Uterus (tissue), 4 donors: Measurements from ENCODE around the gene PAIP2. TPM values are rescaled to one million over a fixed set of nuclear protein-coding genes. Genes with fewer than 3 reads are reported as not detected.

Experiments
- DNase-seq, 2 donors: peaks; one replicate each; pipeline ENCODE4 v3.0.0-alpha.2; 2019 to 2020
- H3K27ac ChIP-seq, 2 donors: fragments of 200-600 bp; sonication (generic); 1 replicate in 1 of 2; 2 replicates in 1 of 2; pipeline ENCODE4 v1.5.1; 2016 to 2018
- H3K27me3 ChIP-seq, 2 donors: fragments of 200-600 bp; sonication (generic); one replicate each; pipeline ENCODE4 v1.5.1; 2018 to 2019; ENCODE audit warnings: control low read depth in 1 of 2
- H3K36me3 ChIP-seq, 2 donors: fragments of 200-600 bp; sonication (generic); one replicate each; pipeline ENCODE4 v1.5.1; 2019; ENCODE audit warnings: control low read depth in 1 of 2
- H3K4me1 ChIP-seq, 2 donors: fragments of 200-600 bp; sonication (generic); one replicate each; pipeline ENCODE4 v1.5.1; 2018 to 2019; ENCODE audit warnings: control low read depth in 1 of 2
- H3K4me3 ChIP-seq, 2 donors: fragments of 200-600 bp; sonication (generic); 1 replicate in 1 of 2; 2 replicates in 1 of 2; pipeline ENCODE4 v1.5.1; 2018 to 2019; ENCODE audit warnings: mild to moderate bottlenecking in 1 of 2
- H3K9me3 ChIP-seq, 2 donors: fragments of 200-600 bp; sonication (generic); one replicate each; pipeline ENCODE4 v1.5.1; 2019; ENCODE audit warnings: control low read depth in 1 of 2
- POLR2A ChIP-seq, 2 donors: fragments of 450-650 bp; IDR thresholded peaks; one replicate each; pipeline ENCODE4 v1.6.1; 2016; ENCODE audit warnings: antibody characterized with exemption in 2 of 2, mild to moderate bottlenecking in 1 of 2, moderate library complexity in 1 of 2
- intact Hi-C: fragments of 100-400 bp; cut with DNase I; formaldehyde crosslinking; loops from one replicate; pipeline ENCODE4 v1.15.1; 2023; ENCODE audit warnings: low total_unique reads
- total RNA-seq, 4 donors: library from RNA; depleted of rRNA in 3 of 4; stranded (reverse); fragments of >200 nt in 3 of 4; gene quantifications; one replicate each; pipeline versions ENCODE4 v1.1.0 to v1.2.4, GENCODE V29; 2014 to 2023
- TF ChIP-seq, protein P1 (sequence below), 4 experiments: fragments of 200-600 bp in 2 of 4; fragments of 450-650 bp in 2 of 4; sonication (generic) in 2 of 4; IDR thresholded peaks; one replicate each; pipeline ENCODE4 v1.5.1; 2016 to 2019; ENCODE audit warnings: antibody characterized with exemption in 4 of 4, mild to moderate bottlenecking in 2 of 4, moderate library complexity in 1 of 4
- donor health status: DM: yes; HTN: yes; CAD: no.

PAIP2 gene, protein sequence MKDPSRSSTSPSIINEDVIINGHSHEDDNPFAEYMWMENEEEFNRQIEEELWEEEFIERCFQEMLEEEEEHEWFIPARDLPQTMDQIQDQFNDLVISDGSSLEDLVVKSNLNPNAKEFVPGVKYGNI
- total RNA-seq, result 100 to 1,000 TPM in 1 of 4 donors, 10 to 100 TPM in 3; 43.5 to 144 (median 87.7) TPM

DNA sequence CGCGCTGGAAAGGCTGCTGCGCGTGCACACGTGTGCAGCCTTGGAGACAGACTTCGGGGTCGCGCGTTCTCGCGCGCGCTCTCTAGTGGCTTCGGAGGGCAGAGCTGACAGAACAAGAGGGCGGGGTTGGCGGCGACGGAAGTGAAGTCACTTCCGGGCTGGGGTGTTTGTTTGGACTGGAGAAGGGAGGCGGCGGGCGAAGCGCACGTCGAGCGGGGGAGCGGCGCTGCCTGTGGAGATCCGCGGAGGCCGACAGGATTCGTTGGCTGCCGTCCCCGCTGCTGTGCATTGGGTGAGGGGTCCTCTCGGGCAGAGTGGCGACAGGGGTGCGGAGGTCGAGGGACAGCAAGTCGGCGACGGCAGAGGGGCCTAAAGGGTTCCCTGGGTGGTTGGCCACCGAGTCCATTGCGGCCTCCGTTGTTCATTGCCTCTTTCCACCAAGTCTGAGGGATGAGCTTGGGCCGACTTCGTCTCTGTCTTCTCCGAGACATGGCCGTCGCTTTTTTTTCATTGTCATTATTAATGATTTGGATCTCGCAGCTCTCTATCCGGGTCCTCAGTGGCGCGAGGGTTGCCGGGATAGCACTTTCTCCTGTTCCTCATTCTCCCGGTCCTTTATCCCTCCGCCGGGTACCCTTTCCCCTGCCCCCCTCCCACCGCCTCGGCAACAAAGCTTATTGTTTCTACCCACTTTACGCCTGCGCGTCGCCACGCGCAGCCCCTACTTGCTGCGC is at the start of gene PAIP2:
Gene PAIP2 (plus strand): TSS at position 166 of the 734 bp plus-strand sequence. CDS start 21,931 bp downstream, outside the sequence.
- peaks cover 5 to 6% of the 10 kb centered on the region in 2 donors for H3K4me1 ChIP-seq
- intact Hi-C loops, result no loop called here
- peak within 1 kb of the TSS; percentile 96 to 98 for H3K27ac ChIP-seq
- H3K27me3 ChIP-seq, result no peaks in the 10 kb centered on the region
- peak within 1 kb of the TSS; percentile 84 to 92 for H3K4me3 ChIP-seq
- TF ChIP-seq POLR2A (IDR thresholded peaks at IDR 0.05), result peak; percentile 88 to 97
- TF ChIP-seq, protein P1, sequence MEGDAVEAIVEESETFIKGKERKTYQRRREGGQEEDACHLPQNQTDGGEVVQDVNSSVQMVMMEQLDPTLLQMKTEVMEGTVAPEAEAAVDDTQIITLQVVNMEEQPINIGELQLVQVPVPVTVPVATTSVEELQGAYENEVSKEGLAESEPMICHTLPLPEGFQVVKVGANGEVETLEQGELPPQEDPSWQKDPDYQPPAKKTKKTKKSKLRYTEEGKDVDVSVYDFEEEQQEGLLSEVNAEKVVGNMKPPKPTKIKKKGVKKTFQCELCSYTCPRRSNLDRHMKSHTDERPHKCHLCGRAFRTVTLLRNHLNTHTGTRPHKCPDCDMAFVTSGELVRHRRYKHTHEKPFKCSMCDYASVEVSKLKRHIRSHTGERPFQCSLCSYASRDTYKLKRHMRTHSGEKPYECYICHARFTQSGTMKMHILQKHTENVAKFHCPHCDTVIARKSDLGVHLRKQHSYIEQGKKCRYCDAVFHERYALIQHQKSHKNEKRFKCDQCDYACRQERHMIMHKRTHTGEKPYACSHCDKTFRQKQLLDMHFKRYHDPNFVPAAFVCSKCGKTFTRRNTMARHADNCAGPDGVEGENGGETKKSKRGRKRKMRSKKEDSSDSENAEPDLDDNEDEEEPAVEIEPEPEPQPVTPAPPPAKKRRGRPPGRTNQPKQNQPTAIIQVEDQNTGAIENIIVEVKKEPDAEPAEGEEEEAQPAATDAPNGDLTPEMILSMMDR (IDR thresholded peaks at IDR 0.05), result peak; percentile 77 to 88 (median 81)
- peak; percentile 97 to 98 for DNase-seq
- H3K36me3 ChIP-seq, result no peaks in the 10 kb centered on the region
- H3K9me3 ChIP-seq, result no peaks in the 10 kb centered on the region

DNA sequence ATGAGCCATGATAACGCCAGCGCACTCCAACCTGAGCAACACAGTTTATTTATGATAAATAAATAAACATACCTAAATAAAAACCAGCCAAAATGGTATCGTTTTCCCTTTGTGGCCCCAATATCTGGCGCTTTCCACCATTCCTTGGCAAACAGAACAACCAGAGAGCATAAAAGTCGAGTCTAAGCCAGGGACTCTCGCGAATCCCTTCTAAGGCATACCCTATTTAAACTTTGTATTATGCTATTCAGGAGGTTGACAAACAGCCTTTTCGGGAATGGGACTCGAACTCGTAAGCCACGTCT is 48.5 kb upstream of the PAIP2 start:
- TF ChIP-seq POLR2A (IDR thresholded peaks at IDR 0.05), result no peak
- TF ChIP-seq, protein P1 (IDR thresholded peaks at IDR 0.05), result no peak
- H3K4me1 ChIP-seq, result peaks cover 11 to 20% of the 10 kb centered on the region in 2 donors
- no peaks in the 10 kb centered on the region for H3K9me3 ChIP-seq
- no peaks in the 10 kb centered on the region for H3K36me3 ChIP-seq
- no peak for DNase-seq
- H3K27ac ChIP-seq, result peak overlapping the region; percentile 99 to 100
- intact Hi-C loops, result no loop called here
- H3K4me3 ChIP-seq, result peak overlapping the region; percentile 85 to 94
- no peaks in the 10 kb centered on the region for H3K27me3 ChIP-seq

DNA sequence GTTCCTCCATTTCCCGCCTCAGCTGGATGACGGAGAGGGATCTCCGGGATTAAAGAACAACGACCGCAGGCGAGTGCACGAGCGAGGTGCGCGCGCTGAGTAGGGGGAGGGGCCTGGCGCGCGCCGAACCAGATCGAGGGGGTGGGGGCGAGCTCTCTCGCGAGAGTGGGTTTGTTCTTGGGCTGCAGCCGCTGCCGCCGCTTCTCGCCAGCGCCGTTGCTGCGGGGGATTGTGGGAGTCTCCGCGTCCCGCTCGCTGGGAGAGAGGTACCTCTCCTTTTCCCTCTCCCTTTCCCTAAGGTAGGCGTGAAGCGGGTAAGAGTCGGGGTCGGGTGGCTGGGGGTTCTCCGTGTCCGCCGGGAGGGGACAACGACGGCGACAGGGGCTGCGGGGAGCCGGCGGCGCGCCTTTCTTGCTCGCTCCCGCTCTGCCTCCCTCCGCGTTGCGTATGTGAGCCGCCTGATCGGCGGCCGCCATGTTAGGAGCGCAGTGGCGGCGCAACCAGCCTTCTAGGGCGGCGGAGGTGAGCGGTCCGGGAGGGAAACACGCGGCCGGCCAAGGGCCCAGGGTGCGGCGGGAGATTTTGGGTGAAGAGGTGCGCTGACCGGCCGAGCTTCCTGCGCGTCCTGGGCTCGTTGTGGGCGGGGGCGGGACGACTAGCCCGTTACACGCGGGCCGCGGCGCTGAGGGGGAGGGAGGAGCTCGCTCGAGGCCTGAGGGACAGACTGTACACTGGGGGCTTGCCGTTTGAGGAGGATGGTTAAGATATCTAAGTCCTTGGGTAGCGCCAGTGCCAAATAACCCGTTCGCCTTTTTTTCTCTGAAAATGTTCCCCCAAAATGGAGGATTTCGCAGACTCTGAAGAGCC is 47.9 kb upstream of the PAIP2 start, which contains the start of gene MATR3:
Gene MATR3 (plus strand): TSS at position 234 of the 867 bp plus-strand sequence. CDS start 13,676 bp downstream, outside the sequence.
- intact Hi-C loops, result no loop called here
- no peaks in the 10 kb centered on the region for H3K27me3 ChIP-seq

DNA sequence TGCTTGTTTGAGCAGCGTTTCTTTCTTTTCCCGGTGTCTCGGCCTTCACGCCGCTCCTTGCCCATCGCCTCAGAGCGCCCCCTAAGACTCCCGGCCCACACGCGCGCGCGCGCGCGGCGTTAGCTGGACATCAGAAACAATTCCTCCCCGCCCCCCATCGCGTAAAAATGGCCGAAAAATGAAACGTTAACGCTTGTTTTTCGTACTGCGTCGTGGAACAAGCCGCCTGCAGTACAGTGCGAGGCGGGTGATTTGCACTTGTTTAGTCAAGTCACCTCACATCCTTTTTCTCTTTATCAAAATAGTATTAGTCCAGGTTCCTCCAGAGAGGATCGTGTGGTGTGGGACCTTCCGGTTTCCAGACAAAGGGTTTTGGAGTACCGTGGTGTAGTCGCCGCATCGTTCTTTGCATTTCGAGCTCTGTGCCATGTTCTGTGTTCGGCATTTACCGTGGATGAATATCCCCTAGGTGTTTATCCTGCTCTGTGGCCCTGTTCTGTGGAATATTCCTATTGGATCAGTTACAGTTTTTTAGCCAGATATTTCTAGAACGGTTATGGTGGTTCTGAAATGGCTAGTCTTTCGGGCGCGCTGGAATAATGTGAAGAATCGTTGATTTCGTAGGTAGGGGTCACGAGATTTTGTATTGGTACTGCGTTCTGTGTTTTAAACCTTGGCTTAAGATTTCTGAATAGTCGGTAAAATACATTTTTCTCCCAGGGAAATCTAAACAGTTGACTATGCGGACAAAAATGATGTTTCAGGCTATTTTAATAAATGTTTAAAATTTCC is 47.1 kb upstream of the PAIP2 start:
- TF ChIP-seq, protein P1 (IDR thresholded peaks at IDR 0.05), result peak; percentile 7 to 38 (median 20)
- peak in 1 of 2 donors; percentile 19 for TF ChIP-seq POLR2A (IDR thresholded peaks at IDR 0.05)
- no peaks in the 10 kb centered on the region for H3K27me3 ChIP-seq
- H3K27ac ChIP-seq, result peak overlapping the region; percentile 99 to 100
- peak overlapping the region; percentile 85 to 94 for H3K4me3 ChIP-seq
- peak; percentile 76 to 78 for DNase-seq
- H3K4me1 ChIP-seq, result peaks cover 16 to 25% of the 10 kb centered on the region in 2 donors
- no peaks in the 10 kb centered on the region for H3K36me3 ChIP-seq
- H3K9me3 ChIP-seq, result no peaks in the 10 kb centered on the region
- intact Hi-C loops, result no loop called here

More for the DNA sequence above, 47.9 kb upstream of the PAIP2 start, which contains the start of gene MATR3:
- peak within 1 kb of the TSS; percentile 99 to 100 for H3K27ac ChIP-seq
- DNase-seq, result peak; percentile 96
- TF ChIP-seq, protein P1 (IDR thresholded peaks at IDR 0.05), result peak in 3 of 4 experiments; percentile 10 to 30 (median 11)
- peak; percentile 93 to 99 for TF ChIP-seq POLR2A (IDR thresholded peaks at IDR 0.05)
- no peaks in the 10 kb centered on the region for H3K9me3 ChIP-seq
- H3K4me1 ChIP-seq, result peaks cover 11 to 20% of the 10 kb centered on the region in 2 donors
- peak within 1 kb of the TSS; percentile 85 to 94 for H3K4me3 ChIP-seq
- no peaks in the 10 kb centered on the region for H3K36me3 ChIP-seq
